ENCODE data around the gene KRTAP10-8. TPM values are rescaled to one million over a fixed set of nuclear protein-coding genes. Genes with fewer than 3 reads are reported as not detected.
"Not testable (repeated sequence)": the region's sequence is repeated elsewhere in the genome, so short reads cannot be mapped to it uniquely, and the experiment has no call there.

The KRTAP10-8 gene
- polyA plus RNA-seq, 3 donors: not detected

GRCh38 chr21:44593598-44594405 lies 18.1 kb upstream of the KRTAP10-8 start:
- H3K27ac ChIP-seq (ENCODE audit: low read depth, low read length): no peak overlapping the region
- WGBS, 3 donors: 41 to 65% (median 55%) methylated on average over 20 of the region's 20 CpGs

- H3K27ac ChIP-seq (ENCODE audit: low read depth, low read length): no peak overlapping the region
- 69 to 80% (median 76%) methylated on average over 12 of the region's 12 CpGs for WGBS, 3 donors
Observed at GRCh38 chr21:44594406-44594916, 17.4 kb upstream of the KRTAP10-8 start.

GRCh38 chr21:44595524-44595923 lies 16.4 kb upstream of the KRTAP10-8 start:
- WGBS, 3 donors: 59 to 78% (median 74%) methylated on average over 6 of the region's 6 CpGs
- H3K27ac ChIP-seq (ENCODE audit: low read depth, low read length): no peak overlapping the region

- 71 to 82% (median 81%) methylated on average over 9 of the region's 9 CpGs for WGBS, 3 donors
- H3K27ac ChIP-seq (ENCODE audit: low read depth, low read length): no peak overlapping the region
Observed at GRCh38 chr21:44596068-44596725, 15.7 kb upstream of the KRTAP10-8 start.

GRCh38 chr21:44598061-44598460 lies 13.8 kb upstream of the KRTAP10-8 start:
- no peak overlapping the region for H3K27ac ChIP-seq (ENCODE audit: low read depth, low read length)
- WGBS, 3 donors: 59 to 75% (median 75%) methylated on average over 11 of the region's 11 CpGs

GRCh38 chr21:44599264-44600029 lies 12.4 kb upstream of the KRTAP10-8 start:
- WGBS, 3 donors: 79 to 84% (median 83%) methylated on average over 8 of the region's 8 CpGs

GRCh38 chr21:44600118-44600978 lies 11.5 kb upstream of the KRTAP10-8 start, which contains the start of gene KRTAP10-7:
TSS of gene KRTAP10-7 (plus strand) at chr21:44600597. CDS start at chr21:44600622, 25 bp downstream.
- not testable (repeated sequence) for H3K27ac ChIP-seq (ENCODE audit: low read depth, low read length)
- 62 to 76% (median 67%) methylated on average over 15 to 23 of the region's 23 CpGs for WGBS, 3 donors

More at GRCh38 chr21:44599264-44600029, 12.4 kb upstream of the KRTAP10-8 start:
- H3K27ac ChIP-seq (ENCODE audit: low read depth, low read length): no peak overlapping the region

- H3K27ac ChIP-seq (ENCODE audit: low read depth, low read length): not testable (repeated sequence)
- WGBS, 3 donors: 58 to 76% (median 74%) methylated on average over 6 to 10 of the region's 10 CpGs
Observed at GRCh38 chr21:44601091-44601490, 10.8 kb upstream of the KRTAP10-8 start.

- WGBS, 3 donors: 57 to 76% (median 75%) methylated on average over 21 to 23 of the region's 23 CpGs
- H3K27ac ChIP-seq (ENCODE audit: low read depth, low read length): no peak overlapping the region
Observed at GRCh38 chr21:44601596-44602462, 10.1 kb upstream of the KRTAP10-8 start.

- no peak overlapping the region for H3K27ac ChIP-seq (ENCODE audit: low read depth, low read length)
- 67 to 77% (median 76%) methylated on average over 18 to 21 of the region's 21 CpGs for WGBS, 3 donors
Observed at GRCh38 chr21:44602463-44602850, 9.4 kb upstream of the KRTAP10-8 start.

GRCh38 chr21:44603109-44603875 lies 8.6 kb upstream of the KRTAP10-8 start:
- 53 to 56% (median 55%) methylated on average over 16 to 17 of the region's 17 CpGs for WGBS, 3 donors
- no peak overlapping the region for H3K27ac ChIP-seq (ENCODE audit: low read depth, low read length)

GRCh38 chr21:44603911-44604310 lies 8.0 kb upstream of the KRTAP10-8 start:
- no peak overlapping the region for H3K27ac ChIP-seq (ENCODE audit: low read depth, low read length)
- 77 to 87% (median 85%) methylated on average over 8 of the region's 8 CpGs for WGBS, 3 donors

GRCh38 chr21:44606495-44606894 lies 5.4 kb upstream of the KRTAP10-8 start:
- no peak overlapping the region for H3K27ac ChIP-seq (ENCODE audit: low read depth, low read length)
- WGBS, 3 donors: 74 to 76% (median 74%) methylated on average over 4 of the region's 4 CpGs

GRCh38 chr21:44609193-44609592 lies 2.7 kb upstream of the KRTAP10-8 start:
- no peak overlapping the region for H3K27ac ChIP-seq (ENCODE audit: low read depth, low read length)

- not testable (repeated sequence) for H3K27ac ChIP-seq (ENCODE audit: low read depth, low read length)
- 91 to 96% (median 93%) methylated on average over 7 of the region's 7 CpGs for WGBS, 3 donors
Observed at GRCh38 chr21:44610157-44610843, 1.6 kb upstream of the KRTAP10-8 start.

- H3K27ac ChIP-seq (ENCODE audit: low read depth, low read length): no peak overlapping the region
- WGBS, 3 donors: 82 to 85% (median 85%) methylated on average over 4 of the region's 4 CpGs
Observed at GRCh38 chr21:44611551-44611950, 328 bp upstream of the KRTAP10-8 start.
